CD4-positive, alpha-beta T cell (primary cell): ENCODE measurements around the gene NOL6. TPM values are rescaled to one million over a fixed set of nuclear protein-coding genes. Genes with fewer than 3 reads are reported as not detected.

Experiments used
- ATAC-seq: fragments of 200-7000 bp; cut with Tn5 transposase; one replicate; pipeline ENCODE4 v1.10.0; 2022; ENCODE audit warnings: mild to moderate bottlenecking; ENCODE audit not compliant: poor library complexity
- CTCF ChIA-PET: fragments of 350-600 bp; sonication (Branson Sonifier 250); formaldehyde crosslinking; loops from one replicate; lab custom pipeline; 2021; ENCODE audit warnings: antibody characterized with exemption, inconsistent platforms; lab: Charles Lee
- POLR2A ChIA-PET: fragments of 350-600 bp; sonication (Branson Sonifier 250); formaldehyde crosslinking; loops from one replicate; lab custom pipeline; 2021; ENCODE audit warnings: antibody characterized with exemption, inconsistent platforms; lab: Charles Lee
- DNase-seq, 14 experiments: peaks; one replicate each; pipeline ENCODE4 v3.0.0-alpha.2; 2013 to 2020; ENCODE audit warnings: mixed read lengths in 2 of 14
- H3K27ac ChIP-seq, 2 donors: one replicate each; pipeline versions ENCODE4 v1.5.1 to v1.7.0; 2013; ENCODE audit warnings: low read length in 2 of 2, low read depth in 1 of 2, mild to moderate bottlenecking in 1 of 2
- H3K27me3 ChIP-seq, 2 experiments: 1 replicate in 1 of 2; 2 replicates in 1 of 2; pipeline versions ENCODE4 v1.6.1 to v1.7.0; 2013; ENCODE audit warnings: low read length in 2 of 2, control low read depth in 1 of 2, mild to moderate bottlenecking in 1 of 2, moderate library complexity in 1 of 2; ENCODE audit not compliant: insufficient read depth in 2 of 2, control insufficient read depth in 1 of 2
- H3K36me3 ChIP-seq: one replicate; pipeline ENCODE4 v1.6.1; 2013; ENCODE audit warnings: low read length, control low read depth; ENCODE audit not compliant: insufficient read depth
- H3K4me1 ChIP-seq: one replicate; pipeline ENCODE4 v1.6.1; 2013; ENCODE audit warnings: low read length, control low read depth; ENCODE audit not compliant: insufficient read depth
- H3K4me3 ChIP-seq: one replicate; pipeline ENCODE4 v1.5.1; 2013; ENCODE audit warnings: mild to moderate bottlenecking, low read length, moderate library complexity
- H3K9me3 ChIP-seq, 2 experiments: 1 replicate in 1 of 2; 2 replicates in 1 of 2; pipeline versions ENCODE4 v1.6.1 to v1.7.0; 2013; ENCODE audit warnings: low read length in 2 of 2, mild to moderate bottlenecking in 2 of 2, control low read depth in 1 of 2, moderate library complexity in 1 of 2; ENCODE audit not compliant: control insufficient read depth in 1 of 2, insufficient read depth in 1 of 2
- H3K27ac Mint-ChIP-seq: one replicate; pipeline ENCODE4 v1.8.0; 2020; ENCODE audit warnings: mixed read lengths
- H3K27me3 Mint-ChIP-seq: one replicate; pipeline ENCODE4 v1.8.0; 2021; ENCODE audit warnings: mixed read lengths
- H3K36me3 Mint-ChIP-seq: one replicate; pipeline ENCODE4 v1.8.0; 2021; ENCODE audit warnings: low read depth, mixed read lengths
- H3K4me1 Mint-ChIP-seq: one replicate; pipeline ENCODE4 v1.8.0; 2021; ENCODE audit warnings: low read depth, mixed read lengths
- H3K4me3 Mint-ChIP-seq: one replicate; pipeline ENCODE4 v1.8.0; 2020; ENCODE audit warnings: mild to moderate bottlenecking, mixed read lengths
- H3K9me3 Mint-ChIP-seq: one replicate; pipeline ENCODE4 v1.8.0; 2020; ENCODE audit warnings: mixed read lengths
- intact Hi-C, 2 experiments: fragments of 100-400 bp; cut with DNase I in 1 of 2; cut with micrococcal nuclease in 1 of 2; formaldehyde crosslinking; loops; one replicate each; pipeline versions ENCODE4 v1.15.1 to v1.9.0; 2023 to 2025; cut with DNase I, micrococcal nuclease
- total RNA-seq, 174 experiments: library from RNA in 2 of 174; stranded (reverse) in 2 of 174; gene quantifications; one replicate each; pipeline ENCODE4 v1.2.3 and lab custom pipeline; 2021 to 2026
- TF ChIP-seq, protein P1 (sequence below): fragments of 200-600 bp; IDR thresholded peaks from one replicate; pipeline ENCODE4 v1.8.0; 2022; ENCODE audit warnings: antibody characterized with exemption, mild to moderate bottlenecking

Gene NOL6
- total RNA-seq, 2 experiments from 2014 or later, result 30.5 to 30.6 TPM

DNA sequence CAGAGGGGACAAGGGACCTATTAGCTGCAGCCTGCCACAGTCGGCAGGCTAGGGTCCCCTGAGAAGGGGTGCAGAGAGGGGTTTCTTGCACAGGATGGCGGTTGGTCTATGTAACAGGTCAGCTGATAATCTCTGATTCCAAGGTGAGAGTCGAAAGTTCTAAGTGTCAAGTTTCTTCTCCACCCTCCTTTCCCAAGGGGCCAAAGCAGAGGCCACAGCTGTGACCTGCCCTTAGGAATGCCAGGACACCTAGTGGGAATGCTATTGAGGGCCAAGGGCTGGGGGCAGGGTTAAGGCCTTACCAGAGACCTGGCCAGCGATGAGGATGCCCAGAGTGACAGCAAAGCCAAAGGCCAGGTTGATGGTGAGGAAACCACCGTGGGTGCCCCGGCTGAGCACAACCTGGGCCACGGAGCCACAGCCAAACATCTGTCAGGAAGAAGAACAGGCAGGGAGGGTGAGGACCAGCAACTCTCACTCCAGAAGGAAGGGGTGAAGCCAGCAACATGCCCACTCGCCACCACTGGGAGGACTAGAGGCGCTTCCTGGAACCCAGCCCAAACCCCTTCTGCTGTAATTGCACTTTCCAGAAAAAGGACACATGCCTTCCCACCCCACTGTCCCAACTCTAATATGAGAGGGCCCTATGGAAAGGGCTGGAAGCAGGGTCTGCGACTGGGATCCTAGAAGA is 30.1 kb downstream of the NOL6 start:
- POLR2A ChIA-PET, result interaction anchor here (8.1 kb wide), 1 partner anchor 27 kb away, joined by 98 read pairs; no protein-coding TSS in a partner anchor
- H3K4me1 ChIP-seq, result peaks cover 72% of the 10 kb centered on the region
- H3K9me3 Mint-ChIP-seq, result no peaks in the 10 kb centered on the region
- no peaks in the 10 kb centered on the region for H3K27me3 ChIP-seq
- no peaks in the 10 kb centered on the region for H3K9me3 ChIP-seq
- H3K27ac ChIP-seq, result peak overlapping the region; percentile 40 to 48
- H3K4me3 ChIP-seq, result no peak overlapping the region
- TF ChIP-seq, protein P1, sequence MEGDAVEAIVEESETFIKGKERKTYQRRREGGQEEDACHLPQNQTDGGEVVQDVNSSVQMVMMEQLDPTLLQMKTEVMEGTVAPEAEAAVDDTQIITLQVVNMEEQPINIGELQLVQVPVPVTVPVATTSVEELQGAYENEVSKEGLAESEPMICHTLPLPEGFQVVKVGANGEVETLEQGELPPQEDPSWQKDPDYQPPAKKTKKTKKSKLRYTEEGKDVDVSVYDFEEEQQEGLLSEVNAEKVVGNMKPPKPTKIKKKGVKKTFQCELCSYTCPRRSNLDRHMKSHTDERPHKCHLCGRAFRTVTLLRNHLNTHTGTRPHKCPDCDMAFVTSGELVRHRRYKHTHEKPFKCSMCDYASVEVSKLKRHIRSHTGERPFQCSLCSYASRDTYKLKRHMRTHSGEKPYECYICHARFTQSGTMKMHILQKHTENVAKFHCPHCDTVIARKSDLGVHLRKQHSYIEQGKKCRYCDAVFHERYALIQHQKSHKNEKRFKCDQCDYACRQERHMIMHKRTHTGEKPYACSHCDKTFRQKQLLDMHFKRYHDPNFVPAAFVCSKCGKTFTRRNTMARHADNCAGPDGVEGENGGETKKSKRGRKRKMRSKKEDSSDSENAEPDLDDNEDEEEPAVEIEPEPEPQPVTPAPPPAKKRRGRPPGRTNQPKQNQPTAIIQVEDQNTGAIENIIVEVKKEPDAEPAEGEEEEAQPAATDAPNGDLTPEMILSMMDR, result no peak
- peaks cover 55% of the 10 kb centered on the region for H3K36me3 ChIP-seq
- CTCF ChIA-PET, result interaction anchor here (2.0 kb wide), 1 partner anchor 23 kb away, joined by 9 read pairs; no protein-coding TSS in a partner anchor
- H3K4me3 Mint-ChIP-seq, result peak overlapping the region; percentile 38
- DNase-seq (no peak), ATAC-seq (no peak)
- H3K27ac Mint-ChIP-seq, result peak overlapping the region; percentile 99
- H3K27me3 Mint-ChIP-seq, result no peaks in the 10 kb centered on the region
- H3K36me3 Mint-ChIP-seq, result peaks cover 75% of the 10 kb centered on the region
- peaks cover 60% of the 10 kb centered on the region for H3K4me1 Mint-ChIP-seq
- intact Hi-C loops, result no loop called here

DNA sequence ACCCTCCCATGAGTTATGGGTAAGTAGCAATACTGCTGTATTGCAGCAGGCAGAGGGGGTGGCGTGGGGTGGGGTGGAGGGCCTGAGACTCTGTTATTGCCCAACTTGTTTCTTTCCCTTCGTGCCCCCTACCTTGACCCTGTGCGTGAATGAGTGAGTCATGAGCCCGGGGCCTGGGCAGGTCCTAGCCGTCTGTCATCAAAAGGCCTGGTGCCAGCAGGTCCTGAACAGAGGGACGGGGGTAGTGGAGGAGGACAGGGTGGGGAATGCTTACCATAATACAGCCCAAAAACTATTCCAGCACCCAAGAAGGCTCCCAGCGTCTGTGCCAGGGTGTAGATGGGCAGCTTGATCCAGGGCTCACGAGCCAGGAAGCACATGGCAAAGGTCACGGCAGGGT is 30.7 kb downstream of the NOL6 start:
- H3K36me3 Mint-ChIP-seq, result peaks cover 75% of the 10 kb centered on the region
- no peak overlapping the region for H3K4me3 Mint-ChIP-seq
- ATAC-seq, result no peak

DNA sequence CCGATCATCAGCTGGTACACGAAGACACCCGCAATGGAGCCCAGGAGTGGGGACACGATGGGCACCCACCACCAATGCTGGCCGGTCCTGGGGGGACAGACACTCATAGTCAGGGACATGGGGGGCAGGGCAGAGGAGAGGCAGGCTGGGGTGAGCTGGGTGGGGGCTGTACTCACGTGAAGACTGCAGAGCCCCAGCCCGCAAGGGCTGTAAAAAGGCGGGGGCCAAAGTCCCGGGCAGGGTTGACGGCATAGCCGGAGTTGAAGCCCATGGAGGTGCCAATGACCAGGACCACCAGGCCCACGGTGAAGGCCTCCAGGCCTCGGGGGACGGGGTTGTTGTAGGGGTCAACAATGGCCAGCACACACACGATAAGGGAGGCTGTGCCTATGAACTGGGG is 31.6 kb downstream of the NOL6 start:
- H3K36me3 ChIP-seq, result peaks cover 55% of the 10 kb centered on the region
- ChIA-PET POLR2A (no interaction called here), CTCF (no interaction called here)
- H3K27ac Mint-ChIP-seq, result peak overlapping the region; percentile 99
- peaks cover 53% of the 10 kb centered on the region for H3K4me1 Mint-ChIP-seq
- H3K9me3 ChIP-seq, result no peaks in the 10 kb centered on the region
- peaks cover 62% of the 10 kb centered on the region for H3K4me1 ChIP-seq
- intact Hi-C loops, result no loop called here
- no peaks in the 10 kb centered on the region for H3K9me3 Mint-ChIP-seq
- no peak overlapping the region for H3K27ac ChIP-seq
- H3K4me3 ChIP-seq, result no peak overlapping the region
- peaks cover 69% of the 10 kb centered on the region for H3K36me3 Mint-ChIP-seq
- H3K27me3 Mint-ChIP-seq, result no peaks in the 10 kb centered on the region
- DNase-seq, result peak in 1 of 14 experiments; percentile 1
- TF ChIP-seq, protein P1, result no peak
- no peak for ATAC-seq
- H3K27me3 ChIP-seq, result no peaks in the 10 kb centered on the region
- H3K4me3 Mint-ChIP-seq, result no peak overlapping the region

More for the DNA sequence above, 30.7 kb downstream of the NOL6 start:
- peaks cover 66% of the 10 kb centered on the region for H3K4me1 ChIP-seq
- H3K27ac ChIP-seq, result peak overlapping the region; percentile 40 to 48
- ChIA-PET CTCF (no interaction called here), POLR2A (no interaction called here)
- no peak overlapping the region for H3K4me3 ChIP-seq
- TF ChIP-seq, protein P1, result no peak
- H3K27me3 ChIP-seq, result no peaks in the 10 kb centered on the region
- Mint-ChIP-seq H3K27me3 (no peaks in the 10 kb centered on the region), H3K27ac (peak overlapping the region; percentile 99), H3K4me1 (peaks cover 56% of the 10 kb centered on the region), H3K9me3 (no peaks in the 10 kb centered on the region)
- H3K36me3 ChIP-seq, result peaks cover 55% of the 10 kb centered on the region
- peak in 1 of 14 experiments; percentile 9 for DNase-seq
- H3K9me3 ChIP-seq, result no peaks in the 10 kb centered on the region
- intact Hi-C loops, result no loop called here
